CD1c-positive myeloid dendritic cell (primary cell): ENCODE results near the gene STPG3.
A peak's percentile ranks its signal among the peaks of the same experiment; 100 is the strongest.
"Not testable (repeated sequence)": the region's sequence is repeated elsewhere in the genome, so short reads cannot be mapped to it uniquely, and the experiment has no call there.

Experiments
- DNase-seq: peaks from one replicate; pipeline ENCODE4 v3.0.0-alpha.2; 2016; ENCODE audit errors: extremely low spot score

The STPG3 gene

DNA sequence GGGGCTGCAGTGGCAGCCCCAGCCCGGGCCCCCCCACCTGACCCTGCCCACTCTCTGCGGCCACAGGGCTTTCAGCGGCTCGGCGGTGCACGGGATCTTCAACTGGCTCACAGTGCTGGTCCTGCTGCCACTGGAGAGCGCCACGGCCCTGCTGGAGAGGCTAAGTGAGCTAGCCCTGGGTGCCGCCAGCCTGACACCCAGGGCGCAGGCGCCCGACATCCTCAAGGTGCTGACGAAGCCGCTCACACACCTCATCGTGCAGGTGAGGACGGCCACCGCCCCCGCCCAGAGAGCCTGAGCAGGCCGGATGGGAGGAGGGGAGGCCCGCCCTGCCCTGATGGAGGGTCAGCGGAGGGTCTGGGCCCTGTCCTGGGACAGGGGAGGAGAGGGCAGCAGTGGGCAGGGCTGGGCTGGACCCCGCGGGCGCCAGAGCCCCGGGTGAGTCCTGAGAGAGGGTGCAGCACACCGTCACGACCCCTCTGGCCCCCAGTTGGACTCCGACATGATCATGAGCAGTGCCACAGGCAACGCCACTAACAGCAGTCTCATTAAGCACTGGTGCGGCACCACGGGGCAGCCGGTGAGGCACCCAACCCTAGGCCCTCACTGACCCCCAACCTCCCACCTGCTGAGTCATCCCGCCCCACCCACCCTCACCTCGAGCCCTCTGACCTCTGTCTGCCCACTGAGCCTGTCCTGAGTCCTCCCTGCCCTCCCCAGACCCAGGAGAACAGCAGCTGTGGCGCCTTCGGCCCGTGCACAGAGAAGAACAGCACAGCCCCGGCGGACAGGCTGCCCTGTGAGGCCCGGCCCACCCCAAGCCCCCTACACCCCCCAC is 17.7 kb upstream of the STPG3 start:
- no peak for DNase-seq

DNA sequence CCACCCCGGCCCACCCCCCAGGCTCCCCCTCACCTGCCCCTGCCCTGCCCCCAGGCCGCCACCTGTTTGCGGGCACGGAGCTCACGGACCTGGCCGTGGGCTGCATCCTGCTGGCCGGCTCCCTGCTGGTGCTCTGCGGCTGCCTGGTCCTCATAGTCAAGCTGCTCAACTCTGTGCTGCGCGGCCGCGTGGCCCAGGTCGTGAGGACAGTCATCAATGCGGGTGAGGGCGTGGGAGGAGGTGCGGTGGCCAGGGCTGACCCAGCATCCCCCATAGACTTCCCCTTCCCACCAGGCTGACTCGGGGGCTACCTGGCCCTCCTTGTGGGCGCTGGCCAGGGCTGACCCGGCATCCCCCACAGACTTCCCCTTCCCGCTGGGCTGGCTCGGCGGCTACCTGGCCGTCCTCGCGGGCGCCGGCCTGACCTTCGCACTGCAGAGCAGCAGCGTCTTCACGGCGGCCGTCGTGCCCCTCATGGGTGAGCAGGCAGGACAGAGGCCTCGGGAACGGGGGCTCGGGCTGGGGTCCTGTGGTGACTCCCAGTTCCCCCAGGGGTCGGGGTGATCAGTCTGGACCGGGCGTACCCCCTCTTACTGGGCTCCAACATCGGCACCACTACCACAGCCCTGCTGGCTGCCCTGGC is 16.9 kb upstream of the STPG3 start:
- DNase-seq = no peak

DNA sequence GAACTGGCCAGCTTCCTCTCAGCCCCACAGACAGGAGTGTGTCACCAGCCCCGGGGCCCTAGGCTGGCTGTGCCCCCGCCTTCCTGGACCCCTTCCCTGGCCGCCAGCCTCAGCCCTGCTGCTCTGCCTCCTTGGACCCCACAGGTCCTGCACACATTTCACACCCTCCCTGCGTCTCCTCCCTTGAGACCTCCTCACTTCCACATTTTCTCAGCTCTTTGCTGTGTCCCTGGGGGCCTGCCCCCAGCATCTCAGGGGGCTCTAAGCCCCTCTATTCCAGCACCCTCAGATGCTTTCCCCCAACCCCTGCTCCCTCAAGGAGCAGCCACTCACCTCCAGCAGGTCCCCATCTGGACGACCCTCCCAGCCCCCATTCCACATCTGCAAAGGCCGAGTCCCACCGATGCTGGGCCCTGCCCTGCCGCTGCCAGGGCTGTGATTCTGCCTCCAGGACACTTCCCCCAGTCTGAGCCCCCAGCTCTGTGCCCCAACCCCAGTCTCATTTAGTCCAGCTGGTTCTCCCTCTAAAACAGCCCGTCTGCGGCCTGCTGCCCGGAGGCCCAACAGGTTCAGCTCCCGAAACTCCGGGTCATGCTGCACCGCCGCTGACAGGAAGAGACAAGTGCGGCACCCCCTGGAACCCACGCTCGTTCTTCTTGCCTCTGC is 16.2 kb upstream of the STPG3 start:
- no peak for DNase-seq

DNA sequence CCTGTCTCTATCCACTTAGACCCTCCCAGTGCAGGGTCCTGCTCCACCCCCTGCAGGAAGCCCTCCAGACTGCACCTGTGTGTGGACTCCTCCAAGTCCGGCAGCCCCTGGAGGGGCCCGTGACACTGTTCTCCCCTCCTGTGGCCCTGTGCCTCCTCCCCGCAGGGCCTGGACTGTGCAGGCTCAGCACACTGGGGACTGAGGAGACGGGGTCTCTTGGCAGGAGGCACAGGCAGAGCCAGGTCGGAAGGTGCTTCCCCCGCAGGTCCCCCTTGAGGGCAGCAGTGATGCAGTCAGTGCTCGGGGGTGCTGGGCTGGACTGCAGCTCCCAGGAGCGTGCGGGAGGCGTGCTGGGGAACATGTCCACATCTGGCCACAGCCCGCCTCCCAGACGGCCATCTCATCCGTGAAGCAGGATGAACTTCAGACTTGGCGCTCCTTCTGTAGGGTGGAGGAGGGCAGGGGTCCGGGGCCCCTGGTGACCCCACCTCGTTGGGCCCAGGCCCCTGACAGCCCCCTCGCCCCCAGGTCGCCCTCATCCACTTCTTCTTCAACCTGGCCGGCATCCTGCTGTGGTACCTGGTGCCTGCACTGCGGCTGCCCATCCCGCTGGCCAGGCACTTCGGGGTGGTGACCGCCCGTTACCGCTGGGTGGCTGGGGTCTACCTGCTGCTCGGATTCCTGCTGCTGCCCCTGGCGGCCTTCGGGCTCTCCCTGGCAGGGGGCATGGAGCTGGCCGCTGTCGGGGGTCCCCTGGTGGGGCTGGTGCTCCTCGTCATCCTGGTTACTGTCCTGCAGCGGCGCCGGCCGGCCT is 15.5 kb upstream of the STPG3 start:
- DNase-seq = no peak

DNA sequence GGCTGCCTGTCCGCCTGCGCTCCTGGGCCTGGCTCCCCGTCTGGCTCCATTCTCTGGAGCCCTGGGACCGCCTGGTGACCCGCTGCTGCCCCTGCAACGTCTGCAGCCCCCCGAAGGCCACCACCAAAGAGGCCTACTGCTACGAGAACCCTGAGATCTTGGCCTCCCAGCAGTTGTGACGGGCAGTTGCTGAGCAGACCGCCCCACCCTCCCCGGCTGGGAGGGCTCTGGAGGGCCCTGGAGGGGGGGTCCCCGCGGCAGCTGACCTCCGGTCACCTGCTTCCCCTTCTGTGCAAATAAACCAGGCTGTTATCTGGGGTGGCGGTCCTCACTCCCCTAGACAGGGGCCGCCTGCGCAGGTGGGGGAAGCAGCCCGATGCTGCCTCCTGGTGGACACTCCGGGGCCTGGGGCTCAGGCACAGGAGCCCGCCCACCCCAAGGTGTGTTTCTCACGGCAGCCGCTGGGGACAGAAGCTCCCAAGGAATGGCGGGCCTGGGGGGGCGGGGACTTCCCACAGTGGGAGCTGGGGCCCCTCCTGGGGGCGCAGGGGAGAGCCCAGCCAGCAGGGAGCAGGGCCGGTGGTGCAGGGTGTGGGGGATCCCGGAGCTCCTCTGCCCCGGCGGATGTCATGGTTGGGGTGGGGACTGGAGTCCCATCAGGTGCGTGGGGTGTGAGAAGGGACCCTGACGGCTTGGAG is 14.7 kb upstream of the STPG3 start:
- DNase-seq = peak; percentile 93

DNA sequence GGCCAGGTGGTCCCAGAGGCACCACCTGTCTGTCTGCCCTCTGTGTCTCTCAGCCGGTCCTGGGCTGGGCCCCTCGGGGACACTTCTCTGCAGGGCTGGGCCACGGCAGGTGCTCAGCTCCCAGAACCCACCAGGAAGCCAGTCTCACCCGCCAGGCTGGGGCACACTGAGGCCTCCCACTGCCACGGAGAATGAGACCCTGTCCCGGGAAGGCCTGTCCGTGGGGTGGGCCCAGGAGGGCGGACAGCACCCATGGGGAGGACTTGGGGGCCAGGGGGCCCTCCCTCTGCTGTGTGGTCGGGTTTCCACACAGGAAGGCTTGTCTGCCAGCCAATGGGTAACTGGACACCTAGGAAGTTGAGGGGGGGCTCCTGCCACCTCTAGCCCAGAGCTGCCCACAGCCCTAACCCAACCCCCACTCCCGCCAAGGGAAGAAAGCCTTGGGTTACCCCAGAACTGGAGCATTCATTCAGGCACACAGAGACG is 14.1 kb upstream of the STPG3 start:
- DNase-seq = no peak

DNA sequence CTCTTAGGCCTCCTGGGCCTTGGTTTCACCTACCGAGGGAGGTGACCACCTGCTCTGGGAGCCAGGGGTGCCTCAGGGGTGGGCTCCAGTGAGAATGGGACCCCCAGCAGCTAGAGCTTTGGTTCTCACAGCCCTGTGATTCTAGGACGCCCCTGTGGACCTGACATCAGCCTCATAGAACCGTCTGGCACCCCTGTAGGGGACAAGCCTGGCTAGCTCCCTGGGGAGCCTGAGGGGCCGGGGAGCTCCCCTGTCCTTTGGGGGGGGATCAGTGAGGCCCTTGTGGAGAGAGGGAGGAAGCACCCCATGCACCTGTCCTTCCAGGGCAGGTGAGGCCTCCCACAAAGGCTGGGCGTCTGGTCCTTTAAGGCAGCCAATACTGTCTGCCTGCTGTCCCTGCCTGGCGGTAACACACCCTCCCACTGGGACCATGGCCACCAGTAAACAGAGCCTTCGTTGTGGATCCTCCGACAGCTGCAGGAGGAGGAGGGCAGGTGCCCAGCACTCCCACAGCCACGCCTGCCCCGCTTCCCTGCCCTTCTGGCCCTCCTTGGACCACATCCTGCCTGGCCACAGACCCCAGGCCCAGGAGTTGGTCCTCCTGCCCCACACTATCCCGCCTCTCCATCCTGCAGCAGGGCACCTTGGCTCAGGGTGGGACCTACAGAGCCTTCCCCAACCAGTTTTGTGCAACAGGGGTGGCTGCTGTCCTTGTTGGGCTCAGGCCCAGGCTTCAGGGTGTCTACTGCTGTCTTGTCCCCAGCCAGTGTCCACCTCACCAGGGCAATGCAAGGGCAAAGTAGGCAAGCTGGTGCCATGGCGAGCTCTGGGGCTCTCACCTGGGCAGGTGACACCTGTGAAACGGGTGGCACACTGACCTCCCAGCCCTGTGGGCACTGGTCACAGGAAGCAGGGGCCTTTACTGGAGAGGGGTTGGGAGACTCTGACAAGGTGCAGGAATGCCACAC is 13.0 kb upstream of the STPG3 start:
- no peak for DNase-seq

DNA sequence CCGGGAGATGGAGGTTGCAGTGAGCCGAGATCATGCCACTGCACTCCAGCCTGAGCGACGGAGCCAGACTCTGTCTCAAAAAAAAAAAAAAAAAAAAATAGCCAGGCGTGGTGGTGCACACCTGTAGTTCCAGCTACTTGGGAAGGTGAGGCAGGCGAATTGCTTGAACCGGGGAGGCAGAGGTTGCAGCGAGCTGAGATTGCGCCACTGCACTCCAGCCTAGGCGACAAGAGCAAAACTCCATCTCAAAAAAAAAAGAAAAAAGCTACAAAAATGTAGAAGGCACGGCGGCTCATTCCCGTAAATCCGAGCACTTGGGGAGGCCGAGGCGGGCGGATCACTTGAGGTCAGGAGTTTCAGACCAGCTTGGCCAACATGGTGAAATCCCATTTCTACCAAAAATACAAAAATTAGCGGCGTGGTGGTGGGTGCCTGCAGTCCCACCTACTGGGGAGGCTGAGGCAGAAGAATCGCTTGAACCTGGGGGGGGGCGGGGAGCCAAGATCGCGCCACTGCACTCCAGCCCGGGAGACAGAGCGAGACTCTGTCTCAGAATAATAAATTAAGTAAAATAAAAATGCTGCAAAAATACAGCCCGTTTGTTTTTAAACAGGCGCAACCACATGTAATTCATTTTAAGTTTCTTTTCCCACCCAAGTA is 11.4 kb upstream of the STPG3 start:
- DNase-seq = not testable (repeated sequence)

DNA sequence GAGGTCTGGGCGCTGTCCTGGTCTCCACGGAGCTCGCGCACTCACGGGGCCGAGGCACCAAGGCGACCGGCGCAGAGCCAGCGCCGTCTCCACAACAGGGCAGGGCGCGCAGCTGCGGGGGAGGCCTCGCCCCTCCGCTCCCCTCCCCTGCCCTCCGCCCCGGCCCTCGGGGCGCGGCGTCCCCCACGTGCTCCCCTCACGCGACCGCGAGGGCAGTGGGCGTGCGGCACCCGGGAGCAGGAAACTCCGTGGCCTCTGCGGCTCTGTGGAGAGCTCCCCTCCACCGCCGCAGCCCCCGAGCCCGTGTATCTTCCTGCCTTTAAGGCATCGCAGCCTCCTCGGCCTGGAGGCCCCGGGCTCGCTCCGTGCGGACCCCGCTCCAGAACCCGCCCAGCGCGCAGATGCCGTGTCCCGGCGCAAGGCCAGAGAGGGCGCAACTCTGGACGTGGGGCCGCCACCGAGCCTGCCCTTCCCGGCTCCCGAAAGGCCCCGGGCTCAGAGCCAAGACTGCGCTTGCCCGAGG is 10.7 kb upstream of the STPG3 start:
- DNase-seq = peak; percentile 87

DNA sequence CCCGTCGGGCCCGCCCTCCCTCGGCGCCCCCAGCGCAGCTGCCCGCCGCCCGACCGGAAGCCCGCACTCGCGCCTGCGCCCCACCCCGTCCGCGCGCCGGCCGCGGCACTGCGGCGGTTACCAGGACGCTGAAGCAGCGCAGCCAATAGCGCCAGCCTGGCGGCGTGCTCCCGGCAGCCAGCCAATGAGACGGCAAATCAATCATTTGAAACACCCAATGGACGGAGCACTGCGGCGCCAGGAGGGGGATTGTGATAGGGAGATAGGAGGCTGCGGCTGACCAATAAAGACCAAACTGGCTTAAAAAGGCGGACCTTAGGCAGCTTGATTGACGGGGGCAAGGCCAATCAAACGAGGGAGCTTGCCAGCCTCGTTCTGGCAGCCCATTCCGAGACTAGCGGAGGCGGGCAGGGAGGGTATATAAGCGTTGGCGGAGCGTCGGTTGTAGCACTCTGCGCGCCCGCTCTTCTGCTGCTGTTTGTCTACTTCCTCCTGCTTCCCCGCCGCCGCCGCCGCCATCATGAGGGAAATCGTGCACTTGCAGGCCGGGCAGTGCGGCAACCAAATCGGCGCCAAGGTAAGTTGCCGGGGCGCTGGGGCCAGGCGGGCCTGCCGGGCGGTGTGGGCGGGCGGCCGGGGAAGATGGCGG is 10.1 kb upstream of the STPG3 start, which contains the start of gene TUBB4B:
Gene TUBB4B (plus strand): TSS at position 447 of the 649 bp plus-strand sequence. CDS start 74 bp downstream, at position 521.
- DNase-seq = peak; percentile 99

DNA sequence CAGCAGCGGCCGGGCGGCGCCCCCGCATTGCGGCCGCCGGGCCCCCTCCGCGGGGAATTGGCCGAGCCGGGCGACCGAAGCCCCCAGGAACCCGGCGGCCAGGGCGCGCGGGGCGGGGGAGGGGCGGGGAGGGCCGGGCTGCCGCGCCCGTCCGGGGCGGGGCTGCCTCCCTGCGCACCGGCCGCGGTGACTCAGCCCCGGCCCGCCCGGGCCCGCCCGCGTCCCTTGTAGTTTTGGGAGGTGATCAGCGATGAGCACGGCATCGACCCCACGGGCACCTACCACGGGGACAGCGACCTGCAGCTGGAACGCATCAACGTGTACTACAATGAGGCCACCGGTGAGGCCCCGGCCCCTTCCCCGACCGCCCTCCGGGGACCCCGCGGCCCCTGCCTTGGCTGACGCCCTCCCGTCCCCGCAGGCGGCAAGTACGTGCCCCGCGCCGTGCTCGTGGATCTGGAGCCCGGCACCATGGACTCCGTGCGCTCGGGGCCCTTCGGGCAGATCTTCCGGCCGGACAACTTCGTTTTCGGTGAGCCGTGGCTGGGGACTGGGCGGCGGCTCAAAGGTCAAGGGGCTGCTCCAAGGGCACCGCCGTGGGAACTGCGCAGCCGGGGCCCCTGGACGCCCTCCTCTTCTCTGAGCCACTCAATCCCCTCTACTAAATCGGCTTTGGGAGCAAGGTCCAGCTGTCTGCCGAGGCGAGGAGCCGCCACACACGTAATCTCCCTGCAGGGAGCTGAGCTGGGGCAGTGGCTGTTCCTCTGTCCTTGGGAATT is 9.4 kb upstream of the STPG3 start:
- no peak for DNase-seq

DNA sequence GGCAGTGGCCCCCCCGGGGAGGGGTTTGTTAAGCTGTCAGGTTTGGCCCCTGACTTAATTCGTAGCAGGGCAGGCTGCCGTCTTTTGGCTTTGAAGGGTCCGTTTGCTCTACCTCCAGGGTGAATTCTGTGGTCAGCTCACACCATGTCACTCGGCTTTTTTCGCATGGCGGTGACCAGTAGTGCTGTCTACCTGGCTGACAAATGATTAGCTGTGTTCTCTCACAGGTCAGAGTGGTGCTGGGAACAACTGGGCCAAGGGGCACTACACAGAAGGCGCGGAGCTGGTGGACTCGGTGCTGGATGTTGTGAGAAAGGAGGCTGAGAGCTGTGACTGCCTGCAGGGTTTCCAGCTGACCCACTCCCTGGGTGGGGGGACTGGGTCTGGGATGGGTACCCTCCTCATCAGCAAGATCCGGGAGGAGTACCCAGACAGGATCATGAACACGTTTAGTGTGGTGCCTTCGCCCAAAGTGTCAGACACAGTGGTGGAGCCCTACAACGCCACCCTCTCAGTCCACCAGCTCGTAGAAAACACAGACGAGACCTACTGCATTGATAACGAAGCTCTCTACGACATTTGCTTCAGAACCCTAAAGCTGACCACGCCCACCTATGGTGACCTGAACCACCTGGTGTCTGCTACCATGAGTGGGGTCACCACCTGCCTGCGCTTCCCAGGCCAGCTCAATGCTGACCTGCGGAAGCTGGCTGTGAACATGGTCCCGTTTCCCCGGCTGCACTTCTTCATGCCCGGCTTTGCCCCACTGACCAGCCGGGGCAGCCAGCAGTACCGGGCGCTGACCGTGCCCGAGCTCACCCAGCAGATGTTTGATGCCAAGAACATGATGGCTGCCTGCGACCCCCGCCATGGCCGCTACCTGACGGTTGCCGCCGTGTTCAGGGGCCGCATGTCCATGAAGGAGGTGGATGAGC is 8.6 kb upstream of the STPG3 start:
- DNase-seq = no peak

DNA sequence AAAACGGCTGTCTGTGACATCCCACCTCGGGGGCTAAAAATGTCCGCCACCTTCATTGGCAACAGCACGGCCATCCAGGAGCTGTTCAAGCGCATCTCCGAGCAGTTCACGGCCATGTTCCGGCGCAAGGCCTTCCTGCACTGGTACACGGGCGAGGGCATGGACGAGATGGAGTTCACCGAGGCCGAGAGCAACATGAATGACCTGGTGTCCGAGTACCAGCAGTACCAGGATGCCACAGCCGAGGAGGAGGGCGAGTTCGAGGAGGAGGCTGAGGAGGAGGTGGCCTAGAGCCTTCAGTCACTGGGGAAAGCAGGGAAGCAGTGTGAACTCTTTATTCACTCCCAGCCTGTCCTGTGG is 7.8 kb upstream of the STPG3 start:
- DNase-seq = not testable (repeated sequence)

DNA sequence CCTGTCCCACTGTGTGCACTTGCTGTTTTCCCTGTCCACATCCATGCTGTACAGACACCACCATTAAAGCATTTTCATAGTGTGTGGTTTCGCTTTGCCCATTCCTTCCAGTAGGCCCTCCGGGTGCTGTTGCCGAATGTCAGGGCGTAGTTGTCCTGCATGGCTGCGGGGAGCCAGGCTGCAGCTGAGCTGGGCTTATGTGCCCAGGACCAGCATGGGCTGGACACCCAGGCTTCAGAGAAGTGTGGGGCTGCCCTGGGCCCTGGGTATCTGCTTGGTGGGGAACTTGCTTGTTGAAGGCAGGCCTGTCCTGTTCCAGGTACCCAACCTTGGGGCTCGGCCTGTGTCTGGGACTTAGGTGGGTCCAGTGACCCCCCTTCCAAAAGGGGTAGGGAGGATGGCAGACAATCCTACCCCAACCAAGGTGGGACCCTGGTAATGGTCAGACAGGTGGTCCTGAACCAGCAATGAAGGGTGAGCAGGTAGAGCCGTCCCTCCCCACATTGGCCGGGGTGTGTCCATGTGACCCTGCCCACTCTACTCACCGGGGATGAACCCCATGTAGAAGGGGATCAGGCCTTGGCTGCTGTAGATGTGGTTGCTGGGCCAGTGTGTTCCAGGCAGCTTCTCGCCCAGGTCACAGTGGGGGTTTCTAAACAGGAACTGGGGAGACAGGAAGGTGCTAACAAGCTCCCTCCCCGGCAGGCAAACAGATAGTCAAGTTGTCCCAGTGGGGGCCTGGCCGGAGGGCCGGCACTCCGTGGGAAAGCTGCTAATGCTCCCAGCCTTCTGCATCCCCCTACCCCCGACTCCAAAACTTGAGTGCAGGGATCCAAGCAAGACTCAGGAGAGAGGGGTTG is 7.2 kb upstream of the STPG3 start:
- no peak for DNase-seq
